ENCODE data around the gene CCDC68.

DNA sequence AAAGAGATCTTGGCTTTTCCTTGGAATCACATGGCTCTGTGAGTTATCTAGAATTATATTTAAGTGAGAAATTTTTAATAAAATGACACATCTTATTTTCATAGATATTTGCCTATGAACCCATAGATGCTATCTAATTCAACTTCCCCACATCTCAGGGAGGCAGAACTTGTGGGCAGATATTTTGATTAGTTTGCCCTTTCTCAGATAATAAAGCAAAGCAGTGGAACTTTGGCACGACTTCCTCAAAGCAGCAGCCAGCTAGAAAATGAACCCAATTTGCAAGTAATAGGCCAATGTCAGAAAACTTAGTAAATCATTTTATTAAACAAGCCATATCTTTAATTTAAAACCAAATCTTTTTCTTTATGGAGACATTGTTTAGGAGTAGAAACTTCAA, 98.3 kb downstream of the CCDC68 start:
- TF ChIP-seq POLR2AphosphoS5 (IDR thresholded peaks at IDR 0.05; ENCODE audit: low read depth), result no peak
- TF ChIP-seq, protein P1, sequence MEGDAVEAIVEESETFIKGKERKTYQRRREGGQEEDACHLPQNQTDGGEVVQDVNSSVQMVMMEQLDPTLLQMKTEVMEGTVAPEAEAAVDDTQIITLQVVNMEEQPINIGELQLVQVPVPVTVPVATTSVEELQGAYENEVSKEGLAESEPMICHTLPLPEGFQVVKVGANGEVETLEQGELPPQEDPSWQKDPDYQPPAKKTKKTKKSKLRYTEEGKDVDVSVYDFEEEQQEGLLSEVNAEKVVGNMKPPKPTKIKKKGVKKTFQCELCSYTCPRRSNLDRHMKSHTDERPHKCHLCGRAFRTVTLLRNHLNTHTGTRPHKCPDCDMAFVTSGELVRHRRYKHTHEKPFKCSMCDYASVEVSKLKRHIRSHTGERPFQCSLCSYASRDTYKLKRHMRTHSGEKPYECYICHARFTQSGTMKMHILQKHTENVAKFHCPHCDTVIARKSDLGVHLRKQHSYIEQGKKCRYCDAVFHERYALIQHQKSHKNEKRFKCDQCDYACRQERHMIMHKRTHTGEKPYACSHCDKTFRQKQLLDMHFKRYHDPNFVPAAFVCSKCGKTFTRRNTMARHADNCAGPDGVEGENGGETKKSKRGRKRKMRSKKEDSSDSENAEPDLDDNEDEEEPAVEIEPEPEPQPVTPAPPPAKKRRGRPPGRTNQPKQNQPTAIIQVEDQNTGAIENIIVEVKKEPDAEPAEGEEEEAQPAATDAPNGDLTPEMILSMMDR (IDR thresholded peaks at IDR 0.05; ENCODE audit: insufficient read depth, low read length), result no peak

All from HL-60 (cell line).